Neural progenitor cell (in vitro differentiated cells): ENCODE measurements around the gene KIAA0040.

ENCODE experiments used
- CTCF ChIP-seq: fragments of 200-600 bp; sonication (generic); IDR thresholded peaks from 2 replicates; pipeline ENCODE4 v1.5.1; 2017; ENCODE audit warnings: antibody characterized with exemption, mild to moderate bottlenecking
- EZH2 ChIP-seq: fragments of 200-600 bp; sonication (generic); IDR thresholded peaks from 2 replicates; pipeline ENCODE4 v1.6.1; 2017; ENCODE audit warnings: antibody characterized with exemption, mild to moderate bottlenecking, moderate library complexity
- EZH2phosphoT487 ChIP-seq: fragments of 200-600 bp; sonication (generic); IDR thresholded peaks from 2 replicates; pipeline ENCODE4 v1.6.1; 2017; ENCODE audit warnings: antibody characterized with exemption

- TF ChIP-seq CTCF (no peak), EZH2 (no peak), EZH2phosphoT487 (no peak)
Measured at GRCh38 chr1:175145899-175146528, 46.6 kb downstream of the KIAA0040 start.
